ENCODE results near the gene PCNX1. TPM values are rescaled to one million over a fixed set of nuclear protein-coding genes. Genes with fewer than 3 reads are reported as not detected.

The PCNX1 gene
- total and polyA plus RNA-seq, 2 experiments from 2014 or later, result 10.0 to 64.2 TPM

DNA sequence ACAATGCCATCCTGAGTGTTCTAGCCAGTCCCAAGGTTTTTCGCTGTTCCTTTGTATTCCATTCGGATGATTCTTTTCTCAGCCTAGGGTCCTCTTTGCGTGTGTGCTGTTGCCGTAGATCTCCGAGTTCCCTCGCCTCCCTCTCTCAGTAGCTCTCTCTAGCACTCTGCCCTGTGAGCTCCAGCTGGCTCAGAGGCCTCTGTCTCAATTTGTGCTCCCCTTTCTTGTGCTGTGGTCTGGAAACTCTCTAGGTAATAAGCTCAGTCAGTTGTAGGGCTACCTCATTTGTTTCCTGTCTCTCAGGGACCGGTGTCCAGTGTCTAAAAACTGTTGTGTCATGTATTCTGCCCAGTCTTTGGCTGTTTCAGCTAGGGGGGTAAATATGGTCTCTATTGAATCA lies 179.3 kb downstream of the PCNX1 start:
- no peaks in the 10 kb centered on the region for H3K27me3 ChIP-seq
- no peaks in the 10 kb centered on the region for H3K36me3 ChIP-seq (replicated peaks; ENCODE audit: insufficient read depth, low read depth)
- no peak overlapping the region for H3K4me3 ChIP-seq
- no peak overlapping the region for H2AFZ ChIP-seq
- no peak overlapping the region for H3K27ac ChIP-seq
- H3K9me2 ChIP-seq (replicated peaks; ENCODE audit: insufficient read depth), result no peaks in the 10 kb centered on the region
- no peaks in the 10 kb centered on the region for H3K4me1 ChIP-seq (ENCODE audit: insufficient read depth)
- 78% methylated on average over 7 of the region's 7 CpGs for WGBS (ENCODE audit: low lambda C conversion rate, missing lambda C conversion rate)
- TF ChIP-seq, protein P1, sequence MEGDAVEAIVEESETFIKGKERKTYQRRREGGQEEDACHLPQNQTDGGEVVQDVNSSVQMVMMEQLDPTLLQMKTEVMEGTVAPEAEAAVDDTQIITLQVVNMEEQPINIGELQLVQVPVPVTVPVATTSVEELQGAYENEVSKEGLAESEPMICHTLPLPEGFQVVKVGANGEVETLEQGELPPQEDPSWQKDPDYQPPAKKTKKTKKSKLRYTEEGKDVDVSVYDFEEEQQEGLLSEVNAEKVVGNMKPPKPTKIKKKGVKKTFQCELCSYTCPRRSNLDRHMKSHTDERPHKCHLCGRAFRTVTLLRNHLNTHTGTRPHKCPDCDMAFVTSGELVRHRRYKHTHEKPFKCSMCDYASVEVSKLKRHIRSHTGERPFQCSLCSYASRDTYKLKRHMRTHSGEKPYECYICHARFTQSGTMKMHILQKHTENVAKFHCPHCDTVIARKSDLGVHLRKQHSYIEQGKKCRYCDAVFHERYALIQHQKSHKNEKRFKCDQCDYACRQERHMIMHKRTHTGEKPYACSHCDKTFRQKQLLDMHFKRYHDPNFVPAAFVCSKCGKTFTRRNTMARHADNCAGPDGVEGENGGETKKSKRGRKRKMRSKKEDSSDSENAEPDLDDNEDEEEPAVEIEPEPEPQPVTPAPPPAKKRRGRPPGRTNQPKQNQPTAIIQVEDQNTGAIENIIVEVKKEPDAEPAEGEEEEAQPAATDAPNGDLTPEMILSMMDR (IDR thresholded peaks at IDR 0.05; ENCODE audit: poor library complexity), result no peak
- TF ChIP-seq EZH2phosphoT487 (IDR thresholded peaks at IDR 0.05; ENCODE audit: low read depth, severe bottlenecking, unreplicated experiment) (no peak), EZH2 (IDR thresholded peaks at IDR 0.05; ENCODE audit: borderline replicate concordance) (no peak)
- DNase-seq (ENCODE audit: low spot score), result no peak
- peaks cover under 1% of the 10 kb centered on the region for H3K9me3 ChIP-seq (ENCODE audit: low read depth)
- H3K79me2 ChIP-seq, result no peaks in the 10 kb centered on the region
- H3K4me2 ChIP-seq, result no peak overlapping the region
- no peaks in the 10 kb centered on the region for H4K20me1 ChIP-seq (ENCODE audit: insufficient read depth, poor library complexity, severe bottlenecking)

DNA sequence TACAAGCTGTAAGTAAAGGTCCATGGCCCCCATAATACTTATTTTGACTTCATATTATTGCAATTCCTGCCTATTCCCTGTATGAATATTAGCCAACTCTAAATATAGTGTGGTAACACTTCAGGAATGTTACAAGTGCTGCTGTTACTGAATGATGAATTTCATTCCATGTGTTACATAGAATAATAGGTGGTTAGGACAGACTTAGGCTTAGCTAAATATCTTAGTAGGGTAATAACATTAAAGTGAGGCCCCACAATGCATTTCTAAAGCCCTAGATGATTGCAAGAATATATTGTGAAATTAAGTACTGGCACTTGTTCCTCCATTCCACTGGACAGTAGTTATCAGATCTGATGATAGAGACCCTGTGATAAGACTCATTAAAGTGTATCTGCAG lies 182.7 kb downstream of the PCNX1 start:
- no peaks in the 10 kb centered on the region for H3K4me1 ChIP-seq (ENCODE audit: insufficient read depth)
- peaks cover 5% of the 10 kb centered on the region for H3K9me3 ChIP-seq (ENCODE audit: low read depth)
- H3K9me2 ChIP-seq (replicated peaks; ENCODE audit: insufficient read depth), result no peaks in the 10 kb centered on the region
- TF ChIP-seq, protein P1 (IDR thresholded peaks at IDR 0.05; ENCODE audit: poor library complexity), result no peak
- TF ChIP-seq EZH2phosphoT487 (IDR thresholded peaks at IDR 0.05; ENCODE audit: low read depth, severe bottlenecking, unreplicated experiment) (no peak), EZH2 (IDR thresholded peaks at IDR 0.05; ENCODE audit: borderline replicate concordance) (no peak)
- H3K4me3 ChIP-seq, result no peak overlapping the region
- H3K36me3 ChIP-seq (replicated peaks; ENCODE audit: insufficient read depth, low read depth), result no peaks in the 10 kb centered on the region
- H4K20me1 ChIP-seq (ENCODE audit: insufficient read depth, poor library complexity, severe bottlenecking), result no peaks in the 10 kb centered on the region
- no peaks in the 10 kb centered on the region for H3K27me3 ChIP-seq
- H2AFZ ChIP-seq, result no peak overlapping the region
- no peak for DNase-seq (ENCODE audit: low spot score)
- no peak overlapping the region for H3K27ac ChIP-seq
- no peak overlapping the region for H3K4me2 ChIP-seq
- peaks cover 3% of the 10 kb centered on the region for H3K79me2 ChIP-seq

DNA sequence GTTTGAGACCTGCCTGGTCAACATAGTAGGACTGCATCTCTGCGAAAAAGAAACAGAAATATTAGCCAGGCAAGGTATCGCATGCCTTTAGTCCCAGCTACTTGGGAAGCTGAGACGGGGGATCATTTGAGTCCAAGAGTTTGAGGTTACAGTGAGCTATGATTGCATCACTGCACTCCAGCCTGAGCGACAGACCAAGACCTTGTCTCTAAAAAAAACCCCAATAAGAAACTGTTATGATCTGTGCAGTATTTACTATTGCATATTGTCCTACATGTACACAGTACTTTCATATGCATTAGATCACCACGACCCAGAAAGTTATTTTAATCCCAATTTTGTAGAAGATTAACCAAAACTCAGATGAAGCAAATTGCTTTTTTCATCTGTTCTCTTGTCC lies 187.5 kb downstream of the PCNX1 start:
- DNase-seq (ENCODE audit: low spot score), result no peak
- H3K27me3 ChIP-seq, result no peaks in the 10 kb centered on the region
- no peak overlapping the region for H3K4me2 ChIP-seq
- no peaks in the 10 kb centered on the region for H4K20me1 ChIP-seq (ENCODE audit: insufficient read depth, poor library complexity, severe bottlenecking)
- H3K9me2 ChIP-seq (replicated peaks; ENCODE audit: insufficient read depth), result no peaks in the 10 kb centered on the region
- WGBS (ENCODE audit: low lambda C conversion rate, missing lambda C conversion rate), result 84% methylated on average over 5 of the region's 5 CpGs
- H3K9me3 ChIP-seq (ENCODE audit: low read depth), result peaks cover 5% of the 10 kb centered on the region
- H3K4me1 ChIP-seq (ENCODE audit: insufficient read depth), result no peaks in the 10 kb centered on the region
- TF ChIP-seq EZH2phosphoT487 (IDR thresholded peaks at IDR 0.05; ENCODE audit: low read depth, severe bottlenecking, unreplicated experiment) (no peak), EZH2 (IDR thresholded peaks at IDR 0.05; ENCODE audit: borderline replicate concordance) (no peak)
- TF ChIP-seq, protein P1 (IDR thresholded peaks at IDR 0.05; ENCODE audit: poor library complexity), result no peak
- no peak overlapping the region for H3K27ac ChIP-seq
- no peaks in the 10 kb centered on the region for H3K36me3 ChIP-seq (replicated peaks; ENCODE audit: insufficient read depth, low read depth)
- peaks cover 18% of the 10 kb centered on the region for H3K79me2 ChIP-seq
- no peak overlapping the region for H2AFZ ChIP-seq
- H3K4me3 ChIP-seq, result no peak overlapping the region

DNA sequence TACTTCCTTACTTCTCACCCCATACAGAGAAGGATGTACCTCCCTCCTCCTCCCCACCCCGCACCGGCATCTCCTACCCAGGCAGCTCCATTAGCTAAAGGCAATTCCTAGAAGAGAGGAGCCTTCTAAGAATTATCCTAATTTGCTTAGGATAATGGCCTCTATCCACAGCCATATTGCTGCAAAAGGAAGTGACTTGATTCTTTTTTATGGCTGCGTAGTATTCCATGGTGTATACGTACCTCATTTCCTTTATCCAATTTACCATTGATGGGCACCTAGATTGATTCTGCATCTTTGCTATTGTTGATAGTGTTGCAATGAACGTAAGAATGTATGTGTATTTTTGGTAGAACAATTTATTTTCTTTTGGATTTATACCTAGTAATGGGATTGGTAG lies 189.7 kb downstream of the PCNX1 start:
- no peak overlapping the region for H3K4me2 ChIP-seq
- H3K4me1 ChIP-seq (ENCODE audit: insufficient read depth), result no peaks in the 10 kb centered on the region
- H3K79me2 ChIP-seq, result peaks cover 22% of the 10 kb centered on the region
- H3K27ac ChIP-seq, result no peak overlapping the region
- peaks cover 1% of the 10 kb centered on the region for H3K9me3 ChIP-seq (ENCODE audit: low read depth)
- no peaks in the 10 kb centered on the region for H3K36me3 ChIP-seq (replicated peaks; ENCODE audit: insufficient read depth, low read depth)
- over 99% methylated on average over 5 of the region's 5 CpGs for WGBS (ENCODE audit: low lambda C conversion rate, missing lambda C conversion rate)
- no peak for DNase-seq (ENCODE audit: low spot score)
- H4K20me1 ChIP-seq (ENCODE audit: insufficient read depth, poor library complexity, severe bottlenecking), result no peaks in the 10 kb centered on the region
- H2AFZ ChIP-seq, result no peak overlapping the region
- TF ChIP-seq EZH2 (IDR thresholded peaks at IDR 0.05; ENCODE audit: borderline replicate concordance) (no peak), EZH2phosphoT487 (IDR thresholded peaks at IDR 0.05; ENCODE audit: low read depth, severe bottlenecking, unreplicated experiment) (no peak)
- TF ChIP-seq, protein P1 (IDR thresholded peaks at IDR 0.05; ENCODE audit: poor library complexity), result no peak
- no peaks in the 10 kb centered on the region for H3K27me3 ChIP-seq
- H3K9me2 ChIP-seq (replicated peaks; ENCODE audit: insufficient read depth), result no peaks in the 10 kb centered on the region
- no peak overlapping the region for H3K4me3 ChIP-seq

All from hepatocyte (in vitro differentiated cells).